SKM-1 (cell line): Measurements from ENCODE around the gene ANKRD27.
A peak's percentile ranks its signal among the peaks of the same experiment; 100 is the strongest.
"Not testable (repeated sequence)": the region's sequence is repeated elsewhere in the genome, so short reads cannot be mapped to it uniquely, and the experiment has no call there.

Experiments used
- DNase-seq: peaks from one replicate; lab custom pipeline; 2025; ENCODE audit not compliant: unreplicated experiment; lab: John Stamatoyannopoulos, UW

The ANKRD27 gene

GRCh38 chr19:32606289-32606688, 68.7 kb downstream of the ANKRD27 start:
- no peak for DNase-seq

GRCh38 chr19:32605544-32605943, 69.4 kb downstream of the ANKRD27 start:
- DNase-seq = no peak

GRCh38 chr19:32603961-32604360, 71.0 kb downstream of the ANKRD27 start:
- no peak for DNase-seq

- DNase-seq = peak; percentile 63
Observed at GRCh38 chr19:32599736-32600157, 75.2 kb downstream of the ANKRD27 start.

- DNase-seq = no peak
Observed at GRCh38 chr19:32599258-32599657, 75.7 kb downstream of the ANKRD27 start.

- DNase-seq = no peak
Observed at GRCh38 chr19:32598022-32598421, 77.0 kb downstream of the ANKRD27 start.

GRCh38 chr19:32595491-32595890, 79.5 kb downstream of the ANKRD27 start:
- no peak for DNase-seq

- DNase-seq = no peak
Observed at GRCh38 chr19:32594021-32594420, 81.0 kb downstream of the ANKRD27 start.

- not testable (repeated sequence) for DNase-seq
Observed at GRCh38 chr19:32587747-32588504, 87.1 kb downstream of the ANKRD27 start.

- no peak for DNase-seq
Observed at GRCh38 chr19:32581705-32582179, 93.2 kb downstream of the ANKRD27 start.

GRCh38 chr19:32580901-32581704, 93.9 kb downstream of the ANKRD27 start, which contains the start of gene PDCD5:
Gene PDCD5, plus strand, starts transcription at chr19:32581190. Its CDS starts 72 bp downstream, at chr19:32581262.
- DNase-seq = peak; percentile 78

GRCh38 chr19:32580353-32580900, 94.6 kb downstream of the ANKRD27 start:
- no peak for DNase-seq

GRCh38 chr19:32576790-32577189, 98.2 kb downstream of the ANKRD27 start:
- DNase-seq = no peak

- DNase-seq = no peak
Observed at GRCh38 chr19:32573492-32573794, 101.5 kb downstream of the ANKRD27 start.

- DNase-seq = not testable (repeated sequence)
Observed at GRCh38 chr19:32572700-32573491, 102.1 kb downstream of the ANKRD27 start.

GRCh38 chr19:32571471-32572075, 103.4 kb downstream of the ANKRD27 start:
- not testable (repeated sequence) for DNase-seq

- peak; percentile 31 for DNase-seq
Observed at GRCh38 chr19:32570081-32570785, 104.7 kb downstream of the ANKRD27 start.

GRCh38 chr19:32567486-32567885, 107.5 kb downstream of the ANKRD27 start:
- DNase-seq = no peak

GRCh38 chr19:32566246-32566830, 108.6 kb downstream of the ANKRD27 start:
- DNase-seq = no peak

- DNase-seq = no peak
Observed at GRCh38 chr19:32563761-32564160, 111.2 kb downstream of the ANKRD27 start.
